GM21576 (cell line): Measurements from ENCODE around the gene PCAT6.
A peak's percentile ranks its signal among the peaks of the same experiment; 100 is the strongest.
"Not testable (repeated sequence)": the region's sequence is repeated elsewhere in the genome, so short reads cannot be mapped to it uniquely, and the experiment has no call there.

Experiments used
- ATAC-seq: cut with Tn5 transposase; IDR thresholded peaks from one replicate; pipeline ENCODE4 v1.9.1; 2021; ENCODE audit warnings: mild to moderate bottlenecking, moderate library complexity; ENCODE audit not compliant: unreplicated experiment

The PCAT6 gene

DNA sequence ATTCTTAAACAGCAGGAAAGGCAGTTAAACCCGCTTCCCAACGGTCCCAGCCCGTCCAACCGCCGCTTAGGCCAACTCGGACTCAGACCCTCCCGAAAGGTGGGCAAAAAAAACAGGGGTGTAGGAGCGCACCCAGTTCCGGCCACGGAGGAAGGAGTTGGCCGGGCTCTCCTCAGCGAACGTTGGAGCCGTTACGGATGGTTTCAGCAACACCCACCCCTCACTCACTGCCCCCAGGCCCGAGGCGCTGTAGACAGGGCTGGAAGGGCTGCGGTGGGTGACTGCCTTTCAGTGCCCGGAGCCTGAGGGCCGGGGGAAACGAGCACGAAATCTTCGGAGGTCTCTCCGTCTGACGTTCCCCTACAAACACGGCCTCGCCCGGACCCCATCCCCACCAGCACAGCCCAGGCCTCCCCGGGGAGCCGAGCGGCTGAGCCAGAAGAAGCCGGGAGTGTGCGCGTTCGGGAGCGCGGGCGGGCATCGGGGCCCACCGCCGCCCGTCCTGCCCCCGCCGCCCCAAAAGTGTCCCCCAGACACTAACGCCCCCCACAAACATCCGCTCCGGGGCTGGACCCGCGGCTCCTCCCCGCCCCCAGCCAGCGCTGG, 3.8 kb upstream of the PCAT6 start:
- ATAC-seq, result no peak

DNA sequence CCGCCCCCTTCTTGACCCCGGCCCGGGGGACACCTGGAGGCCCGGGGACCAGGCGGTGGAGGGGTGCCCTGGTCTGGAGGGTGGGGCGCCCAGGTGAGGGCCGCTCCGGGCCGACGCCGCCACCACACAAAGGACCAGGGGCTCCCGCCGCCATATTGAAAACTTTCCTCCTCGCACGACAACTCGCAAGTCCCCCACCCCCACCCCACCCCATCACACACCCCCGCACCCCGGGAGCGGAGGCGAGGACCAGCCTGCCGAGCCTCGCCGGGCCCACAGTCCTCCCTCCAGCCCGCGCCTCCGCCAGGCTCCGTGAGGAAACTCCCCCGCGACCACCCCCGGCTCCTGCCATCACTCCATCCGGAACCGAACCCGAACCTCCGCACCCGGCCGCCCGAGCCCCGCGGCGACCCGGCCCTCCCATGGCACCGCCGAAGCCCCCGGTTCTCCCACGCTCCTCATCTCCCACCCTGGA, 3.3 kb upstream of the PCAT6 start:
- no peak for ATAC-seq

DNA sequence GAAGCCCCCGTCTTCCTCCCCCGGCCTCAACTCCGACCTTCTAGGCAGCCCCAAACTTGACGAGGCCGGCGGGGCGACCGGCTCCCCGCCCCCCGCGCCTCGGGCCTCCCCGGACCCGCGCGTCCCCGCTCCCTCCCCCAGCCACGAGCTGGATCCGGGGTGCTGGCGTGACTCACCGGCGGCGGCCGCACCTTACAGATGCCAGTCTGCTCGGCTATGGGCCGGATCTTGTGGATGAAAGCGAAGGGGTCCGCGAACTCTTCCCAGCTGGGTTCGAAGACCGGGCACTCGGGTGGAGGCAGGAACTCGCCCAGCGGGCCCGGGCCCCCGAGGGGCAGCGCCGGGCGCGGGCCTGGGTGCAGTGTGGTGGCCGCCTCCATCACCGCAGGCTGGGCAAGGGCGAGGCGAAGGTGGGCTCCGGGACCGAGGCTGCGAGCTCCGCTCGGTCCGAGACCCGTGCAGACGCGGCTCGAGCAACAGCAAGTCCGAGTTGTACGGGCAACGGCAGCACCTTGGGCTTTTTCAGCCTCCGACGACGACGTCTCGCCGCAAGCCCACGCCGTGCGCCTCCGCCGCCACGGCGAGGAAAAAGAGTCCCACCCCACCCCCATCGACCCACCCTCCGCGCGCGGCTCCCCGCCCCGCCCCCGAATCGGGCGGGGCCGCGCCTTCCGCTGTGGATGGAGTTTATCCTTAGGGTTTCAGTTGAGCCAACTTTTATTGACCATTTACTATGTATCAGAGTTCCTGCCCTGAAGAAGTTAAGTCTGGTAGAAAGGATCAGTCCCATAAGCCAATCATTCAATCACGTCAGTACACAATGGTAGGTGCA, 2.6 kb upstream of the PCAT6 start, which contains the start of gene KDM5B:
TSS of gene KDM5B (minus strand) at position 496 of the 832 bp plus-strand sequence. CDS start at position 380, 116 bp downstream.
- no peak for ATAC-seq

DNA sequence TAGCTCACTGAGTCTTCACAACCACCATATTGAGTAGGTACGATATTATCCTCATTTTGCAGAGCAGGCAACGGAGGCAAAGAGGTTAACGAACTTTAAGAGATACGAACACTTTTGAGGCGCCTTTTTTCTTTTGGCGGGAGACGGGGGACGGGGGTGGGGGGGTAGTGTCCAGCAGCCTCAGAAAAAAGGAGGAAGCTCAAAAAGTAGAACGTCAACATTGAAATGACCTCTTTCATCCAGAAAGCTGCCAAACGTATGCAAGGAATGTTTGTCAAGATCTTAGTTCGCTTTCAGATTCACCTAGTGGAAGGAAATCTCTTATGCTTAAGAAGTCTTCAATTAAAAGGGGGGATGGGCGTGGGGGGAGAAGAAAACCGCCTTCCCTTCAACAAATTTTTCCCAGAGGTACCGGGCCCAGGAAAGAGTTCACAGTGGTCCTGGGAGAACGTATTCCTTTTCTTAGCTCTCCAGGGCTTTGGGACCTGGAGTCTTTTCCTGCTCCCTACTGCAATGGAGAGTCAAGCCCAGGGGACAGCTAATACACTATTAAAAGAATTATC, 1.1 kb upstream of the PCAT6 start:
- no peak for ATAC-seq

DNA sequence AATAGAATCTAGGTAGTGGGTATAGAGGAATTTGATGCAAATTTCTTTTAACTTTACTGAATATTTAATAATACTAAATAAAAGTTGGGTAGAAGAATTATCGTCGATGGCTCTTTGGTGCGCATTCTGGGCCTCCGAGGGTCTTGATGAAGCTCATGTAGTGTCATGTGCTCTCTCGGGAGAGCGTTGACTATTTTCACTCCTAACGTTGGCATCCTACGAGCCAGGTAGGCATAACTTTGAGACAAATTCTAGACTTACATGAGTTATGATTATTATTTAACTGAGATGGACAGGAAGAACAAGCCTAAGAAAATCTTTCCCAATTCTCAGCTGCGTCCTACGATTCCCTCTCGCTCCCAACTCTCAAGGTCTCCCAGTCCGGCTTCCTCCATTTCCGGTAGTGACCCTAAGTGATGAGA, 550 bp upstream of the PCAT6 start:
- no peak for ATAC-seq

DNA sequence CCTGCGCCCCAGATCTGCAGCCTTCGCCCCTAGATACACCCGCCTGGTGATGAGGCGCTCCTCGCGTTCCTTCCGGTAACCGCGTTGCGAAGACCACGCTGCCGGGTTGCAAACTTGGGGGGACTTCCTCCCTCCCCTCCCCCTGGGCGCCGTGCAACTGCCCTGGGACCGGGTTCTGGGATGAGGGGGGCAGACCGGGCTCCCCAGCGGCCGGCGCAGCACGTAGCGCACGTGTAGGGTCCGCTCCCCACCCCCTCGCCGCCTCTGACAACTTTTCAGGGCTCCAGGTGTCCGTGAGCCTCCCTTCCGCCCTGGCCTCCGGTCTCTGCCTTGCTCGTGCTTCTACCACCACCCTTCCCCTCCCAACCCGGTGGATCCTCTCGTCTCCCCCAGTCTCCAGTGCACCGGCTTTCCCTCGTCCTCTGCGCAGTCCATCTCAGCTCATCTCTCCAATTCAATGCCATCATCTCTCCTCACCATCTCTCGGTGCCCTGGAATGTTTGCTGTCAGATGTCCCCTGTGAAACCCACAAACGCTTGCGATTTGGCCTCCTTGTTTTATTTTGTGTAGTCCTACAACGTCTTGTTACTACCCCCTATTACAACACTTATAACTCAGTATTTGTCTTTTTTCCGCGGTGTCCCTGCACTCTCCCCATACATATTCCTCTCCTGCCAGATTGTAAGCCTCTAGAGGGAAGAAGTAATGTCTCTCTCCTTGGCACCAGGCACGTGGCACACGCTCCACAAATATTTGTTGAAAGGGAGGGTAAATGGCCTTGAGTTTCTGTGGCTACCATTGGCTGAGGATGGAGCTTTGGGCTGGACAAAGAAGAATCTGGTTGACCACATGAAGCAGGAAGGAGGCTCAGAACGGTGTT, 782 bp downstream of the PCAT6 start:
- peak; percentile 20 for ATAC-seq

DNA sequence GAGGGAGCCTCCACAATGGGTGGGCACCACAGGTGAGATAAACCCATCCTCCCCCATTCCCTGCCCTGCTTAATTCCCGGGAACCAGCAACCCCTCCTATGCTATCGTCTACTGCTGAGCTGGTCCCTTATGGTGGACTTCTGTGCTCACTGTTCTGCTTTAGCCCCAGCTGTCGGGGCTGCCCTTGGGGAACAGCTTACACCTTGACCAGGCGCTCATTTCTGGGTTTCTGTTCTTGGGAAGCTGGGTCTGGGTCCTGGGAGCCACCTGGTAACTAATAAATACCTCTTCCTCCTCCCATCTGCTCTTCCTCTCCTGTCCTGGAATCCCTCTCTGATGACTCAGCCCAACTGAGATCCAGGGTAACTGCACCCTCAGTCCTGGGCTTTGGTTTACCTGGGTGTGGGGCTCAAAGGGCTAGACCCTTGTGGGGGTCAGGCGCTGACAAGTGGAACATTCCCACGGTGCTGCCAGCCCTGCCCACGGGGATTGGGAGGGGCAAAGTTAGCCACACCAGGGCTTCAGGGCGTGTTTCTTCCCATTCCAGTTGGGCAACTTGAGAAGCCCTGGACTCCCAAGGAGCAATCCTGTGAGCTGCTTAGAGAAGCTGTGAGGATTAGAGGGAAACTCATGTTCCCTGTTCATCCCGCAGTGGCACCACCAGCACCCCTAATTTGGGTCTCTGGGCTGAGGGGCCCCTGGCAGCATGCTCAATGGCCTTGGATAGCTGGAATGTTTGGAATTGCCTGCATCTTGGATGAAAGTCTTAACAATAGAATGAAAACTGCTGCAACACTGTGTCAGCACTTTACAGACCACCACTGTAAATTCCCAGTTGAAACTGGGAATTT, 1.6 kb downstream of the PCAT6 start:
- no peak for ATAC-seq

DNA sequence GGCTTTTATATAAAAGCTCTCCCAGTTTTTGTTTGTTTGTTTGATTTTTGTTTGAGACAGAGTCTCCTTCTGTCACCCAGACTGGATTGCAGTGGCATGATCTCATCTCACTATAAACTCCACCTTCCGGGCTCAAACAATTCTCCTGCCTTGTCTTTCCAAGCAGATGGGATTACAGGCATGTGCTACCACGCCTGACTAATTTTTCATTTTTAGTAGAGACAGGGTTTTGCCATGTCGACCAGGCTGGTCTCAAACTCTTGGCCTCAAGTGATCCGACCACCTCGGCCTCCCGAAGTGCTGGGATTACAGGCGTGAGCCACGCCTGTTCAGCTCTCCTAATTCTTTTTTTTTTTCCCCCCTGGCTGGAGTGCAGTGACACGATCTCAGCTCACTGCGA, 4.4 kb downstream of the PCAT6 start:
- no peak for ATAC-seq

DNA sequence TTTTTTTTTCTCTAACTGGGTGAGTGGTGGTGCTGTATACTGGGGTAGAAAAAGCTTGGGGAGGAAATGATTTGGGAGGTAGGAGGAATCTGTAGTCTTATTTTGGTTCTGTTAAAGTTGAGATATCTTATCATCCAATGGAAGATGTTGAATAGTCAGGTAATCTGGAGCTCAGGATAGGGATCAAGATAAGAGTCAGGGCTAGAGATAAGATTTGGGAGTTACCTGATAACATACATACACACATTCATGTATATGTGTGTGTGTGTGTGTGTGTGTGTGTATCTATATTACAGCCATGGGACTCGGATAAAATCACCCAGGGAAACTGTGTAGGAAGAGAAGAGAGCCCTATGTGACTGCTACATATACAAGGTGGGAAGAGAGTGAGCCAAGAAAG, 8.1 kb downstream of the PCAT6 start:
- ATAC-seq, result no peak

DNA sequence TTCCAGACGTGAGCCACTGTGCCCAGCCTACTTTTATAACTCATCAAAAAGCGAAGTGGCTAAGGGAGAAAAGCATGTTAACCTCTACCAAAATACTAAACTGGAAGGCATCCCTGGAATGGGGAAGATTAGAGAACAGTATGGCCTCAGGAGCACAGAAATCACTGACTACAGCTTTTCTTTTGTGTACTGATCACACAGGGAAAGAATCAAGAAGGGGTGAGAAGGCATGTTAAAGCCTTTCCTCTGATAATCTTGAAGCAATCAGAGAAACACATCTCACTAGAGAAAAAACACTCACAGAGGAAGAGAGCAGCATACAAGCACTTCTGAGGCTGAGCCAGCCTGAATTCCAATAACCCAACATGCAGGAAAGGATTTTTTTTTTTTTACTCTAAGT, 10.7 kb downstream of the PCAT6 start:
- ATAC-seq, result no peak

DNA sequence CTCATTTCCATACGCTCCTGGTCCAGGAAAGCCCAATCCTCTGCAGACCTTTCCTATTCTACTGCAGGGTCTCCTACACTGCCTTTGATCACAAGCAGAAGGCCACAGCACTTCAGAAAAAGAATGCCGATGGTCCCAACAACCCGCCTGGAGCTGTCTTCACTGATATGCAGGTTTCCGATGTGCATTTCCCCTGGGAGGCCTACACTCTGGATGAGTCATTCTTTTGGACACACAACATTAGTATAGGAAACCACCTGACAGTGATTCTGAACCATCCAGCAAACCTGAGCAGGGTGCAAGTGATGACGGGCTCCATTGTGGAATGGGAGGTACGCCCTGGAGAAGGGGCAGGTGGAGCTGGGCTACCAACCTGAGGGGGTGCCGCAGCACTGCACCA, 15.0 kb downstream of the PCAT6 start:
- no peak for ATAC-seq

DNA sequence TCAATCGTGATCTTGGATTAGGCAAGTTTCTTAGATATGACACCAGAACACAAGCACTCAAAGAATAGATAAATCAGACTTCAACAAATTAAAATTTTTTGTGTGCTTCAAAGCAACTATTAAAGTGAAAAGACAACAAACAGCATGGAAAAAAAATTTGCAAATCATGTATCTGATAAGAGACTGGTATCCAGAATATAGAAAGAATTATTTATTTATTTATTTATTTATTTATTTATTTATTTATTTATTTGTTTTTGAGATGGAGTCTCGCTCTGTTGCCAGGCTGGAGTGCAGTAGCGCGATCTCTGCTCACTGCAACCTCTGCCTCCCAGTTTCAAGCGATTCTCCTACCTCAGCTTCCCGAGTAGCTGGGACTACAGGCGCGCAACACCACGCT, 18.5 kb downstream of the PCAT6 start:
- ATAC-seq, result not testable (repeated sequence)

DNA sequence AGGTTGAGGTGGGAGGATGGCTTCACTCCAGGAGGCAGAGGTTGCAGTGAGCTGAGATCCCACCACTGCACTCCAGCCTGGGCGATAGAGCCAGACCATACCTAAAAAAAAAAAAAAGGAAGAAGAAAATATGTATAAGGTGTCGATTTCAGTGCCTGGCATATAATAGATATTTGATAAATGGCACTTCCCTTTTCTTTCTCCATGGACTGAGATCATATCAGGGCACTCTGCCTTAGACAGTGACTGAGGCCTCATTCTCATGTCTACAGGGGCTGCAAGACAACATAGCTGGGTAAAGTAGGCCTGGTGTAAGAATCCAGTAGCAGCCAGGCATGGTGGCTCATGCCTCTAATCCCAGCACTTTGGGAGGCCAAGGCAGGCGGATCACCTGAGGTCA, 21.2 kb downstream of the PCAT6 start:
- ATAC-seq, result no peak

DNA sequence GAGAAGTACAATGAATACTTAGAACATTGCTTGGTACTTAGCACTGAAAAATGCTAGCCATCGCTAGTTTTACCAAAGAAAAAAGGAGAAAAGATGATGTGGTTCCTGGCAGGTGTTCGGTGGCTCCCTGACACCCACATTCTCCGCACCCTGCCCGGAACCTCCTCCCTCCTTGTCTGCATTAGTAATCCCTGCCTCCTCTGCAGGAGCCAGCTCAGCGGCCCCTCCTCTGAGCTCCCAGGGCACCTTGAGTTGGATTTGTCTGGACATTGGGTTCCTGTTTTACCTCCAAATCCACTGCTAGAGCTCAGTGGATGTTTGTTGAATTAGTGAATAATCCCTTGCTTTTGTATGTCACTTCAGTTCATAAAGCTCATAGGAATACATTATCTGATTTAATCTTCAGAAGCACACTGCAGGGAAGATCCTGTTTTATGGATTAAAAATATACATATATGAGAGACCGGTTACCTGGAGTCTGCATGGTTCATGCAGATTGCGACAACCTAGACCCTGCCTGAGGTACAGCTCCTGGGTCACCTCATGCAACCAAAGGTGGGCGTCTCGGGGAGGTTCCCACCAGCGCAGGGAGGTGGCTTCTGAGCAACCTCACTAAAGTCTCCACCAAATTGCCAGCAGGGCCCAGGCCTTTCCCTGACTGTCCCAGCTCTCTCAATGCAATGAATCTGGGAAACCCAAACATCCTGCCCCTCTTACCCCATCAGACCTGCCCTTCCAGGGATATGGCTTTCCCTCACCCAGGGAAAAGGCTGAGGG, 24.2 kb downstream of the PCAT6 start:
- ATAC-seq, result no peak

DNA sequence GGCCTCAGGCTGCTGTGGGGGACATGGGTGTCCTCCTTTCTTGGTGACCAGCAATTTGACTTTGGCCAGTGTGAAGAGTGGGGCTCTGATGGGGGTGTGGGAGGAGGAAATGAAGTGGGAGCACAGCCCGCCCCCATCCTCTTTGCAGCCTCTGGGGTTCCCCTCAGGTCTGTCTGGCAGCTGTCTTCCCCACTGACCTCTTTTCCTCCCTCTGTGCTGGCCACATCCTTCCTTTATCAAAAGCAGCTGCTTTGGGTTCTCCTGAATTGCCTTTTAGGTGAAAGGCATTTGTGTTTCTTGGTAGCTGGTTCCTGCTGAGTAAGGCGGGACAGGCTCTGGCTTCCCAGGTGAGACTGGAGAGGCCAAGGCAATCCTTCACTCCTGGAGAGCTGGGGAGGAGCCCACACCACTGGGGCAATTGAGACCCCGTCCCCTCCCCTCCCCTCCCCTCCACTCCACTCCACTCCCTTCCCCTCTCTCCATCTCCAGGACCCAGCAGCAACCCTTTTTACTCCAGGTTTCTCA, 24.9 kb downstream of the PCAT6 start:
- ATAC-seq, result no peak

DNA sequence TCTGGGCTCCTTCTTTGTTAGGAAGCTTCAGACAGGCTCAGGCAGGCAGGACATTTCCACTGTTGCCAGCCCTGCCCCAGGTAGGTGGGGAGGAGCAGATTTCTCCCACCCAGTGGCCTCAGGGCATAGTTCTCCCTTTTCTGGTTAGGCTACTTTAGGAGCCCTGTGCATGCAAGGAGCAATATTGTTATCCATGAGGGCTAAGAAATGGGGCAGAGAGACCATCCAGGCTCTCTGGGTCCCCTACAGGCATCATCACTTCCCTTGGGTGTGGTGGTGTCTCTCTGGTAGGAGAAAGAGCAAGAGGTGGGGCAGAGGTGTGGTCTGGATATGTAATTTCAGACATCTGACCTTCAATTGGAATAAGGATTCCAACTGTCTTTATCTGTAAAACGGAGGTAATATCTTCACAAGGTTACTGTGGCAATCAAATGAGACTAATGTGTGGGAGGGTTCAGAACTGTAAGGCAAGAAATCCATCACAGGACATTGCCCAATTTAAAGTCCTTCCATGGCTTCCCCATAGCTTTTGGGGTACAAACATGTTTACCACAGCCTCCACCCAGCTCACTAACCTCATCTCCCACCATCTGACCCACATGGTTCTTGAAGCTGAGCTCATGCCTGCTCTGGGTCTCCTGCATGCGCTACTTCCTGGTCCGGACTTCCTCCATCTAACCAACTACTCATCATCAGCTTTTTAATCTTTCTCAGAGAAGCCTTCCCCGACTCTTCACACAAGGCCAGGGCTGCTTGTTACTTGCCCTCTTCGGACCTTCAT, 26.1 kb downstream of the PCAT6 start:
- no peak for ATAC-seq

DNA sequence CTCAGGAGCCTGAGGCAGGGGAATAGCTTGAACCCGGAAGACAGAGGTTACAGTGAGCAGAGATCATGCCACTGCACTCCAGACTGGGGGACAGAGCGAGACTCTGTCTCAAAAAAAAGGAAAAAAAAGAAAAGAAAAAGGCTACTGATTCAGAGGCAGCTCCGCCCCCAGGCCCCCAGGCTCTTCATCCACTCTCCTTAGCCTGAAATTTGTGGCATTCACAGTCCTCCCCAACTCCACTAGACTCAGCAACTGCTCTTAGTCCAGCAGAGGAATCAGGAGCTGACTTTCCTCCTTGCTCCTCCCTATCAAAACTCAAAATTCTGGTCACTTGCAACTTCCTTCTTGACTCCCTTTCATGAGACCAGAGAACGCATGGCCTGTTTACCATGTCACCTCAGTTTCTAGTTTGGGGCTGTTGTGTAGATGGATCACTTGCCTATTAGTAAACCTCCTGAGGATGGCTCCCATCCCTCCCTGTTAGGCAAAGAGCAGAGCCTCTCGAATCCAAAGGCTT, 27.1 kb downstream of the PCAT6 start:
- ATAC-seq, result no peak

DNA sequence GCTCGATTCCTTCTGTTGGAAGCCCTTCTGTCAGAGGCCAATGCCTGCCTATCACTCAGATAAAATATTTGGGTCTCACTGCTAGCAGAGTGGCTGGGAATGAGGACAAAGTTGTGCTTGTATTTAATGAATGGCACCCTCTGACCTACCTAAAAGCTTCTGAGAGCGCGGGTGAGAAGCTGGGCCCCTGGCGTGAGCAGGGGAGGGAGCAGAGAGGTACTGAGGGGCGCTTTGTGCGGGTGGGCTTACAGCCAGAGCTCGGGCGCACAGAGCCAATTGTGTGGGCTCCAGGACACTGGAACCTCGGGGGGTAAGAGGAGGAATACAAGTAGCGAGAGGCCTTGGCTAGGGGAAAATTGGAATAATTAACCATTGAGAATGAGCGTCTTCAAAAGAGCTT, 32.3 kb downstream of the PCAT6 start:
- ATAC-seq, result no peak
